ENCODE results near the gene SPATA13.
"Not testable (repeated sequence)": the region's sequence is repeated elsewhere in the genome, so short reads cannot be mapped to it uniquely, and the experiment has no call there.

Gene SPATA13

GRCh38 chr13:24309300-24309699 is 148.8 kb downstream of the SPATA13 start, which contains the start of gene C1QTNF9:
C1QTNF9 (plus strand) TSS chr13:24309580; CDS start chr13:24316004, 6,424 bp downstream.
- not testable (repeated sequence) for H3K27me3 ChIP-seq (ENCODE audit: control insufficient read depth in 5 of 5, insufficient read depth in 4 of 5, low read length in 5 of 5); H3K27ac ChIP-seq (ENCODE audit: low read depth, low read length); H3K9me3 ChIP-seq (ENCODE audit: control insufficient read depth in 5 of 5, low read length in 5 of 5); H3K36me3 ChIP-seq (ENCODE audit: control insufficient read depth in 5 of 5, insufficient read depth in 5 of 5, low read length in 5 of 5); H3K9ac ChIP-seq (ENCODE audit: low read length in 5 of 5)
- Histone ChIP-seq H3K4me1 (ENCODE audit: control insufficient read depth in 5 of 5, insufficient read depth in 5 of 5, low read length in 5 of 5) (peaks cover 0 to 51% (median 5%) of the 10 kb centered on the region in 5 donors), H3K4me3 (ENCODE audit: low read depth in 1 of 5, low read length in 5 of 5) (peak within 1 kb of the TSS in 1 of 5 donors; percentile 17)

GRCh38 chr13:24313439-24313838 is 152.9 kb downstream of the SPATA13 start:
- Histone ChIP-seq H3K9ac (ENCODE audit: low read length in 5 of 5) (no peak overlapping the region), H3K4me3 (ENCODE audit: low read depth in 1 of 5, low read length in 5 of 5) (no peak overlapping the region), H3K27me3 (ENCODE audit: control insufficient read depth in 5 of 5, insufficient read depth in 4 of 5, low read length in 5 of 5) (no peaks in the 10 kb centered on the region), H3K4me1 (ENCODE audit: control insufficient read depth in 5 of 5, insufficient read depth in 5 of 5, low read length in 5 of 5) (peaks cover 0 to 18% (median 0%) of the 10 kb centered on the region in 5 donors), H3K36me3 (ENCODE audit: control insufficient read depth in 5 of 5, insufficient read depth in 5 of 5, low read length in 5 of 5) (no peaks in the 10 kb centered on the region), H3K9me3 (ENCODE audit: control insufficient read depth in 5 of 5, low read length in 5 of 5) (no peaks in the 10 kb centered on the region), H3K27ac (ENCODE audit: low read depth, low read length) (no peak overlapping the region)

GRCh38 chr13:24317835-24318234 is 157.3 kb downstream of the SPATA13 start:
- not testable (repeated sequence) for H3K4me3 ChIP-seq (ENCODE audit: low read depth in 1 of 5, low read length in 5 of 5); H3K27ac ChIP-seq (ENCODE audit: low read depth, low read length)

GRCh38 chr13:24318878-24319277 is 158.4 kb downstream of the SPATA13 start:
- not testable (repeated sequence) for H3K27ac ChIP-seq (ENCODE audit: low read depth, low read length); H3K4me1 ChIP-seq (ENCODE audit: control insufficient read depth in 5 of 5, insufficient read depth in 5 of 5, low read length in 5 of 5); H3K27me3 ChIP-seq (ENCODE audit: control insufficient read depth in 5 of 5, insufficient read depth in 4 of 5, low read length in 5 of 5); H3K9ac ChIP-seq (ENCODE audit: low read length in 5 of 5); H3K4me3 ChIP-seq (ENCODE audit: low read depth in 1 of 5, low read length in 5 of 5); H3K9me3 ChIP-seq (ENCODE audit: control insufficient read depth in 5 of 5, low read length in 5 of 5); H3K36me3 ChIP-seq (ENCODE audit: control insufficient read depth in 5 of 5, insufficient read depth in 5 of 5, low read length in 5 of 5)

More at GRCh38 chr13:24317835-24318234, 157.3 kb downstream of the SPATA13 start:
- H3K4me1 ChIP-seq (ENCODE audit: control insufficient read depth in 5 of 5, insufficient read depth in 5 of 5, low read length in 5 of 5); H3K27me3 ChIP-seq (ENCODE audit: control insufficient read depth in 5 of 5, insufficient read depth in 4 of 5, low read length in 5 of 5); H3K9ac ChIP-seq (ENCODE audit: low read length in 5 of 5); H3K9me3 ChIP-seq (ENCODE audit: control insufficient read depth in 5 of 5, low read length in 5 of 5); H3K36me3 ChIP-seq (ENCODE audit: control insufficient read depth in 5 of 5, insufficient read depth in 5 of 5, low read length in 5 of 5): not testable (repeated sequence)

- H3K9ac ChIP-seq (ENCODE audit: low read length in 5 of 5); H3K36me3 ChIP-seq (ENCODE audit: control insufficient read depth in 5 of 5, insufficient read depth in 5 of 5, low read length in 5 of 5); H3K4me3 ChIP-seq (ENCODE audit: low read depth in 1 of 5, low read length in 5 of 5); H3K27me3 ChIP-seq (ENCODE audit: control insufficient read depth in 5 of 5, insufficient read depth in 4 of 5, low read length in 5 of 5); H3K4me1 ChIP-seq (ENCODE audit: control insufficient read depth in 5 of 5, insufficient read depth in 5 of 5, low read length in 5 of 5); H3K9me3 ChIP-seq (ENCODE audit: control insufficient read depth in 5 of 5, low read length in 5 of 5); H3K27ac ChIP-seq (ENCODE audit: low read depth, low read length): not testable (repeated sequence)
Observed at GRCh38 chr13:24319641-24320040, 159.1 kb downstream of the SPATA13 start.

- H3K27me3 ChIP-seq (ENCODE audit: control insufficient read depth in 5 of 5, insufficient read depth in 4 of 5, low read length in 5 of 5); H3K36me3 ChIP-seq (ENCODE audit: control insufficient read depth in 5 of 5, insufficient read depth in 5 of 5, low read length in 5 of 5); H3K9me3 ChIP-seq (ENCODE audit: control insufficient read depth in 5 of 5, low read length in 5 of 5); H3K4me3 ChIP-seq (ENCODE audit: low read depth in 1 of 5, low read length in 5 of 5); H3K9ac ChIP-seq (ENCODE audit: low read length in 5 of 5); H3K4me1 ChIP-seq (ENCODE audit: control insufficient read depth in 5 of 5, insufficient read depth in 5 of 5, low read length in 5 of 5); H3K27ac ChIP-seq (ENCODE audit: low read depth, low read length): not testable (repeated sequence)
Observed at GRCh38 chr13:24321416-24321815, 160.9 kb downstream of the SPATA13 start.

- not testable (repeated sequence) for H3K9me3 ChIP-seq (ENCODE audit: control insufficient read depth in 5 of 5, low read length in 5 of 5); H3K4me3 ChIP-seq (ENCODE audit: low read depth in 1 of 5, low read length in 5 of 5); H3K4me1 ChIP-seq (ENCODE audit: control insufficient read depth in 5 of 5, insufficient read depth in 5 of 5, low read length in 5 of 5); H3K27ac ChIP-seq (ENCODE audit: low read depth, low read length); H3K36me3 ChIP-seq (ENCODE audit: control insufficient read depth in 5 of 5, insufficient read depth in 5 of 5, low read length in 5 of 5); H3K9ac ChIP-seq (ENCODE audit: low read length in 5 of 5); H3K27me3 ChIP-seq (ENCODE audit: control insufficient read depth in 5 of 5, insufficient read depth in 4 of 5, low read length in 5 of 5)
Observed at GRCh38 chr13:24322470-24322869, 161.9 kb downstream of the SPATA13 start.

- Histone ChIP-seq H3K36me3 (ENCODE audit: control insufficient read depth in 5 of 5, insufficient read depth in 5 of 5, low read length in 5 of 5) (no peaks in the 10 kb centered on the region), H3K9ac (ENCODE audit: low read length in 5 of 5) (no peak overlapping the region), H3K4me3 (ENCODE audit: low read depth in 1 of 5, low read length in 5 of 5) (no peak overlapping the region), H3K9me3 (ENCODE audit: control insufficient read depth in 5 of 5, low read length in 5 of 5) (no peaks in the 10 kb centered on the region), H3K4me1 (ENCODE audit: control insufficient read depth in 5 of 5, insufficient read depth in 5 of 5, low read length in 5 of 5) (peaks cover 0 to 5% (median 0%) of the 10 kb centered on the region in 5 donors), H3K27me3 (ENCODE audit: control insufficient read depth in 5 of 5, insufficient read depth in 4 of 5, low read length in 5 of 5) (peaks cover 0 to 3% (median 0%) of the 10 kb centered on the region in 5 donors), H3K27ac (ENCODE audit: low read depth, low read length) (no peak overlapping the region)
Observed at GRCh38 chr13:24323036-24323738, 162.7 kb downstream of the SPATA13 start.

- Histone ChIP-seq H3K36me3 (ENCODE audit: control insufficient read depth in 5 of 5, insufficient read depth in 5 of 5, low read length in 5 of 5) (no peaks in the 10 kb centered on the region), H3K4me1 (ENCODE audit: control insufficient read depth in 5 of 5, insufficient read depth in 5 of 5, low read length in 5 of 5) (peaks cover 0 to 5% (median 0%) of the 10 kb centered on the region in 5 donors), H3K27me3 (ENCODE audit: control insufficient read depth in 5 of 5, insufficient read depth in 4 of 5, low read length in 5 of 5) (peaks cover 0 to 4% (median 0%) of the 10 kb centered on the region in 5 donors), H3K9me3 (ENCODE audit: control insufficient read depth in 5 of 5, low read length in 5 of 5) (no peaks in the 10 kb centered on the region), H3K27ac (ENCODE audit: low read depth, low read length) (no peak overlapping the region), H3K9ac (ENCODE audit: low read length in 5 of 5) (no peak overlapping the region), H3K4me3 (ENCODE audit: low read depth in 1 of 5, low read length in 5 of 5) (no peak overlapping the region)
Observed at GRCh38 chr13:24323739-24324075, 163.2 kb downstream of the SPATA13 start.

- not testable (repeated sequence) for H3K4me1 ChIP-seq (ENCODE audit: control insufficient read depth in 5 of 5, insufficient read depth in 5 of 5, low read length in 5 of 5); H3K9me3 ChIP-seq (ENCODE audit: control insufficient read depth in 5 of 5, low read length in 5 of 5); H3K36me3 ChIP-seq (ENCODE audit: control insufficient read depth in 5 of 5, insufficient read depth in 5 of 5, low read length in 5 of 5); H3K27ac ChIP-seq (ENCODE audit: low read depth, low read length); H3K27me3 ChIP-seq (ENCODE audit: control insufficient read depth in 5 of 5, insufficient read depth in 4 of 5, low read length in 5 of 5); H3K4me3 ChIP-seq (ENCODE audit: low read depth in 1 of 5, low read length in 5 of 5); H3K9ac ChIP-seq (ENCODE audit: low read length in 5 of 5)
Observed at GRCh38 chr13:24327598-24327997, 167.1 kb downstream of the SPATA13 start.

Measured in subcutaneous abdominal adipose tissue (tissue), 5 donors.